ENCODE data around the gene BPIFA1. TPM values are rescaled to one million over a fixed set of nuclear protein-coding genes. Genes with fewer than 3 reads are reported as not detected.

The BPIFA1 gene
- total RNA-seq, 1 experiment from 2014 or later = not detected

GRCh38 chr20:33234050-33234449, 1.7 kb upstream of the BPIFA1 start:
- ATAC-seq = no peak
- POLR2A ChIA-PET (ENCODE audit: unreplicated experiment) = no interaction called here
- intact Hi-C loops (cut with micrococcal nuclease) = no loop called here

GRCh38 chr20:33236351-33236750, 555 bp downstream of the BPIFA1 start:
- Histone ChIP-seq H3K9me3 (ENCODE audit: low read length) (no peaks in the 10 kb centered on the region), H3K79me2 (ENCODE audit: low read length) (no peaks in the 10 kb centered on the region), H3K9ac (ENCODE audit: low read length) (no peak overlapping the region), H3K4me3 (ENCODE audit: low read length) (no peak overlapping the region), H3K36me3 (ENCODE audit: low read depth, low read length) (no peaks in the 10 kb centered on the region), H3K9me2 (replicated peaks; ENCODE audit: low read length) (no peaks in the 10 kb centered on the region), H4K20me1 (ENCODE audit: low read length) (no peaks in the 10 kb centered on the region), H2AFZ (ENCODE audit: low read length) (no peak overlapping the region), H3K27ac (ENCODE audit: low read length) (no peak overlapping the region), H3F3A (ENCODE audit: low read length, unreplicated experiment) (no peaks in the 10 kb centered on the region), H3K27me3 (ENCODE audit: low read length) (peaks cover 60% of the 10 kb centered on the region), H3K4me2 (ENCODE audit: low read length) (no peak overlapping the region), H3K4me1 (ENCODE audit: insufficient read depth, low read length) (no peaks in the 10 kb centered on the region)
- ChIA-PET CTCF (no interaction called here), POLR2A (ENCODE audit: unreplicated experiment) (no interaction called here)
- intact Hi-C loops (cut with micrococcal nuclease) = no loop called here
- no peak for TF ChIP-seq EZH2 (IDR thresholded peaks at IDR 0.05; ENCODE audit: low read length, unreplicated experiment)
- TF ChIP-seq, protein P1, sequence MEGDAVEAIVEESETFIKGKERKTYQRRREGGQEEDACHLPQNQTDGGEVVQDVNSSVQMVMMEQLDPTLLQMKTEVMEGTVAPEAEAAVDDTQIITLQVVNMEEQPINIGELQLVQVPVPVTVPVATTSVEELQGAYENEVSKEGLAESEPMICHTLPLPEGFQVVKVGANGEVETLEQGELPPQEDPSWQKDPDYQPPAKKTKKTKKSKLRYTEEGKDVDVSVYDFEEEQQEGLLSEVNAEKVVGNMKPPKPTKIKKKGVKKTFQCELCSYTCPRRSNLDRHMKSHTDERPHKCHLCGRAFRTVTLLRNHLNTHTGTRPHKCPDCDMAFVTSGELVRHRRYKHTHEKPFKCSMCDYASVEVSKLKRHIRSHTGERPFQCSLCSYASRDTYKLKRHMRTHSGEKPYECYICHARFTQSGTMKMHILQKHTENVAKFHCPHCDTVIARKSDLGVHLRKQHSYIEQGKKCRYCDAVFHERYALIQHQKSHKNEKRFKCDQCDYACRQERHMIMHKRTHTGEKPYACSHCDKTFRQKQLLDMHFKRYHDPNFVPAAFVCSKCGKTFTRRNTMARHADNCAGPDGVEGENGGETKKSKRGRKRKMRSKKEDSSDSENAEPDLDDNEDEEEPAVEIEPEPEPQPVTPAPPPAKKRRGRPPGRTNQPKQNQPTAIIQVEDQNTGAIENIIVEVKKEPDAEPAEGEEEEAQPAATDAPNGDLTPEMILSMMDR (conservative IDR thresholded peaks at IDR 0.05; ENCODE audit: low read depth, low read length) = no peak
- no peak for TF ChIP-seq EZH2phosphoT487 (IDR thresholded peaks at IDR 0.05; ENCODE audit: borderline replicate concordance, low read length)
- no peak for DNase-seq
- no peak for ATAC-seq
- no TSS peak for BruUV-seq (replicated peaks)

More at GRCh38 chr20:33234050-33234449, 1.7 kb upstream of the BPIFA1 start:
- Histone ChIP-seq H3K4me2 (ENCODE audit: low read length) (no peak overlapping the region), H3K4me3 (ENCODE audit: low read length) (no peak overlapping the region), H4K20me1 (ENCODE audit: low read length) (no peaks in the 10 kb centered on the region), H3K27ac (ENCODE audit: low read length) (no peak overlapping the region), H3K9me3 (ENCODE audit: low read length) (no peaks in the 10 kb centered on the region), H3K4me1 (ENCODE audit: insufficient read depth, low read length) (no peaks in the 10 kb centered on the region), H3K27me3 (ENCODE audit: low read length) (peaks cover 63% of the 10 kb centered on the region), H3F3A (ENCODE audit: low read length, unreplicated experiment) (no peaks in the 10 kb centered on the region), H3K9me2 (replicated peaks; ENCODE audit: low read length) (no peaks in the 10 kb centered on the region), H3K79me2 (ENCODE audit: low read length) (no peaks in the 10 kb centered on the region), H3K36me3 (ENCODE audit: low read depth, low read length) (no peaks in the 10 kb centered on the region), H2AFZ (ENCODE audit: low read length) (no peak overlapping the region), H3K9ac (ENCODE audit: low read length) (no peak overlapping the region)
- no peak for DNase-seq
- TF ChIP-seq EZH2 (IDR thresholded peaks at IDR 0.05; ENCODE audit: low read length, unreplicated experiment) (no peak), EZH2phosphoT487 (IDR thresholded peaks at IDR 0.05; ENCODE audit: borderline replicate concordance, low read length) (no peak)
- TF ChIP-seq, protein P1 (conservative IDR thresholded peaks at IDR 0.05; ENCODE audit: low read depth, low read length) = no peak
- CTCF ChIA-PET = no interaction called here
- BruUV-seq (replicated peaks) = no TSS peak

DNA sequence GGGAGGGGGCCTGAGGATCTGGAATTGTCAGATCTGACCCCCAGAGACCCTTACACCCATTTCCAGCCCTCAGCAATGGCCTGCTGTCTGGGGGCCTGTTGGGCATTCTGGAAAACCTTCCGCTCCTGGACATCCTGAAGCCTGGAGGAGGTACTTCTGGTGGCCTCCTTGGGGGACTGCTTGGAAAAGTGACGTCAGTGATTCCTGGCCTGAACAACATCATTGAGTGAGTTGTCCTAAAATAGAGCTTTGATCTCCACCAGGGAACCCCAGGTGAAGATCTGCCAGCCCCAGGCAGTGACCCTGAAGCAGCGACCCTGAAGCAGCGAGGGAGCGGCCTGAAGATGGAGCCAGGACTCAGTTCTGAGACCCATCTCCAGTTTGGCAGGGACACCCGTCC, 2.2 kb downstream of the BPIFA1 start:
- no peak overlapping the region for H2AFZ ChIP-seq (ENCODE audit: low read length)
- CTCF ChIA-PET = no interaction called here
- no peak overlapping the region for H3K9ac ChIP-seq (ENCODE audit: low read length)
- TF ChIP-seq, protein P1 (conservative IDR thresholded peaks at IDR 0.05; ENCODE audit: low read depth, low read length) = no peak
- no peak for TF ChIP-seq EZH2phosphoT487 (IDR thresholded peaks at IDR 0.05; ENCODE audit: borderline replicate concordance, low read length)
- no peak for TF ChIP-seq EZH2 (IDR thresholded peaks at IDR 0.05; ENCODE audit: low read length, unreplicated experiment)
- H3K27me3 ChIP-seq (ENCODE audit: low read length) = peaks cover 53% of the 10 kb centered on the region
- H3F3A ChIP-seq (ENCODE audit: low read length, unreplicated experiment) = no peaks in the 10 kb centered on the region
- POLR2A ChIA-PET (ENCODE audit: unreplicated experiment) = no interaction called here
- no peaks in the 10 kb centered on the region for H4K20me1 ChIP-seq (ENCODE audit: low read length)
- intact Hi-C loops (cut with micrococcal nuclease) = no loop called here
- no peaks in the 10 kb centered on the region for H3K9me3 ChIP-seq (ENCODE audit: low read length)
- no peak overlapping the region for H3K4me2 ChIP-seq (ENCODE audit: low read length)
- H3K9me2 ChIP-seq (replicated peaks; ENCODE audit: low read length) = no peaks in the 10 kb centered on the region
- H3K36me3 ChIP-seq (ENCODE audit: low read depth, low read length) = no peaks in the 10 kb centered on the region
- no peaks in the 10 kb centered on the region for H3K4me1 ChIP-seq (ENCODE audit: insufficient read depth, low read length)
- BruUV-seq (replicated peaks) = no TSS peak
- DNase-seq (no peak), ATAC-seq (no peak)
- H3K4me3 ChIP-seq (ENCODE audit: low read length) = no peak overlapping the region
- H3K27ac ChIP-seq (ENCODE audit: low read length) = no peak overlapping the region
- H3K79me2 ChIP-seq (ENCODE audit: low read length) = no peaks in the 10 kb centered on the region

Data from PC-3 (cell line).